NCI-H2171 treated with DMSO at 0.1 percent for 48 hours (cell line): Measurements from ENCODE around the gene LDLRAD3.

ENCODE experiments used
- DNase-seq: peaks from one replicate; lab custom pipeline; 2025; lab: John Stamatoyannopoulos, UW

LDLRAD3 gene

DNA sequence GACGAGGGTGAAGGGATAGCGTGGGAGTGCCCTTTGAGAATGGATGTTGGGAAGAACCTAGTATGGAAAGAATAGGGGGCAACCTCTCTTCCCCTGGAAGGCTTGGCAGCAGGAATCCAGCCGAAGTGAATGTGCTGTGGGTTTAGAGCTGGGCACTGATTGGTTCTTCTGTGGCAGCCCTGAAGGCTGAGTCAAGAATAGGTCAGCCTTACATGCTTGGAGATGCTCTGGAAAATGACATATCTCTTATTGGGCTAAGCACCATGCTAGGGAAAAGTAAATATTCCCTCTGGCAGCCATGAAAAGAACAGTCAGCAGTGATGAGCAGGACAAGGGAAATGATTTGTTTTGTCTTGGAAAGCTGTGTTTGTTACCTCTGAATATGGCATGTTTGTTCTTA, 195.9 kb downstream of the LDLRAD3 start:
- DNase-seq: no peak

DNA sequence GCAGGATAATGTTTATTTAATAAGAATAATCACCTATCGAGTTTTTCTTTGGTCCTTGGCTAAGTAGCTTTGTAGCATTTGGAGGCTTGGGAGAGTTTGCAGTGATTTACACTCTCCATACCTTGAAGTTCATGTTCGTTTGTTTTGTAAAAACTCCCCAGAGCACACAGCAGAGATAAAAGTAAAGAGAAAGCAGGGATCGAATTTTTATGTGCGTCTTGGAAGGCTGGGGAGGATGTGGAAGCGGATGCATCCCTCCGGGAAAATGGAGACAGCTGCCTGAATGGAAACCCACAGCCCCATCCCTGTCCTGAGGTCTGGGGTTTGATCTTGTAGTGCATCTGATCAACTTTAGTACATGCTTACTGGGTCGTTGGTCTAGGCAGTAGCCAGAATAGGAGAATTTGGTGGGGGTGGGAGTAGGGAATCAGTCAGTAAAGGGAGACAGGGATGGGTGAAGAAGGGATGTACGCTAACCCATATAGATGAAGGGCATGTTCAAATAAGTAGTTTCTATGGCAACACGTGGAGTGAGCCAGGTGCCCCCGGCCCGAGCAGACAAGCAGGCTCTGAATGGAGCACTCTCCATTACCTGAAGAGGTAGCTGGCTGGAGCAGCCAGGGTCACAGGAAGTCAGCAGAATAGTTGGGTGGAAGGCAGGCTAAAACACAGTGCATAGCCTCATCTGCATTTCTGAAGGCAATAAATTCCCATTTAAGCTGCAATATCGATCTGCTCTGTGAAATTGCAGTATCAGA, 197.5 kb downstream of the LDLRAD3 start:
- no peak for DNase-seq

GRCh38 chr11:36141956-36142355, 198.1 kb downstream of the LDLRAD3 start:
- no peak for DNase-seq

- DNase-seq: no peak
These were observed 198.6 kb downstream of the LDLRAD3 start for GRCh38 chr11:36142439-36142838.

DNA sequence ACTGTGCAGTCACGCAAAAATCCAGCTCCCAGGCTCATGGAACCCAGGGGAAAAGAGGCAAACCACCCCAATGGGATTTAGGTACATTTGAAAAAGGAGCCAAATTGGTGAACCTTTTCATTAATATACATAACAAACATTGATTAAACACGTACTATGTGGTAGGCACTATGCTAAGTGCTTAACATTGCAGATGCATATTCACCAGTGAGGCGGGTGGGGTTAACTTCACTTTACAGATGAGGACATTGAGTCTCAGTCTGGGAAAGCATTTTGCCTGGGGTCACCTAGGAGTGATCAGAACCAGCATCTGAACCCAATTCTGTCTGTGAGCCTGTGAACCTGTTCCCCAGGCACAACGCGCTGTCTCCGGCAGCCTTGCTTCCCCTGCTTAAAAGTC, 199.0 kb downstream of the LDLRAD3 start:
- no peak for DNase-seq

DNA sequence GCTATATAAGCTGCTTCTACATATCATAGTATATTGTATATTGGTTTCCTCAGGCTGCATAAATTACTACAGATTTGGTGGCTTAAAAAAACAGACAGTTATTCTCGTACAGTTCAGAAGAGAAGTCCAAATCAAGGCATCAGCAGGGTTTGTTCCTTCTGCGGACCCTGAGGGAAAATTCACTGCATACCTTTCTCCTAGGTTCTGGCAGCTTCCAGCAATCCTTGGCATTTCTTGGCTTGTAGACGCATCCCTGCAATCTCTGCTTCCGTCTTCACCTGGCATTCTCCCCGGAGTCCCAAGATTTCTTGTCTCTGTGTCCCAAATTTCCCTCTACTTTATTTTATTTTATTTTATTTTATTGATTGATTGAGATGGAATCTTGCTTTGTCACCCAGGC, 202.6 kb downstream of the LDLRAD3 start:
- no peak for DNase-seq

DNA sequence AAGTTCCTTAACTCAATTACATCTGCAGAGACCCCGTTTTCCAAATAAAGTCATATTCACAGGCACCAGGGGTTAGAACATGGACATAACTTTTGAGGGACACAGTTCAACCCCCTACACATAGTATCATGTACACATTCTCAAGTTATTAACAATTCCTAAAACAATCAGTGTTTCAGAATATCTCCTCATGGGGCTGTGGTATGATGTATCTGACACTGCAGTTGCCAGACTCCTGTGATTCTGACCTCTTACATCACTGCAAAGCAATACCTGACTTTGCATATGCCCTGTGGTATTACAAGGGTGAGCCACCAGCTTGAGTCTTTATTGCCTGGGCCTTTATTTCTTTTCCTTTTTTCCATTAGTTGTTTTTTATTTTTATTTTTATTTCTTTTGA, 203.6 kb downstream of the LDLRAD3 start:
- DNase-seq: no peak

DNA sequence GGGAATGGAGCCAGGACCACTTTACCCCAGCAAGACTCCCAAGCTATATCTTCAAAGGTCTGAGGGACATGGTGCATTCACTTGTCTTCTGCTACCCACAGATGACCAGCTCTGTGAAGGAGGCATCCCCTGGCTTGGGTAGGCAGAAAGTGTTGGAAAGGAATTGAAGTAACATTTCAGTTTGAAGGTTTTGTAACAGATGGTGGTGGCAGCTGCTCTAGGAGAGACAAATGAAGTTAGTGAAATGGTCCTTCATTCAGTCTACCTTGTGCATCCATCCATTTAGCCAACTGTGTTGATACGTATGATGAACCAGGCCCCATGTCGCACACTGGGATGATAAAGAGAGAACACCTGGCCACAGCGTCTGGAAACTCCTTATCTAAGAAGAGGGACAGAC, 204.8 kb downstream of the LDLRAD3 start:
- DNase-seq: peak; percentile 89

DNA sequence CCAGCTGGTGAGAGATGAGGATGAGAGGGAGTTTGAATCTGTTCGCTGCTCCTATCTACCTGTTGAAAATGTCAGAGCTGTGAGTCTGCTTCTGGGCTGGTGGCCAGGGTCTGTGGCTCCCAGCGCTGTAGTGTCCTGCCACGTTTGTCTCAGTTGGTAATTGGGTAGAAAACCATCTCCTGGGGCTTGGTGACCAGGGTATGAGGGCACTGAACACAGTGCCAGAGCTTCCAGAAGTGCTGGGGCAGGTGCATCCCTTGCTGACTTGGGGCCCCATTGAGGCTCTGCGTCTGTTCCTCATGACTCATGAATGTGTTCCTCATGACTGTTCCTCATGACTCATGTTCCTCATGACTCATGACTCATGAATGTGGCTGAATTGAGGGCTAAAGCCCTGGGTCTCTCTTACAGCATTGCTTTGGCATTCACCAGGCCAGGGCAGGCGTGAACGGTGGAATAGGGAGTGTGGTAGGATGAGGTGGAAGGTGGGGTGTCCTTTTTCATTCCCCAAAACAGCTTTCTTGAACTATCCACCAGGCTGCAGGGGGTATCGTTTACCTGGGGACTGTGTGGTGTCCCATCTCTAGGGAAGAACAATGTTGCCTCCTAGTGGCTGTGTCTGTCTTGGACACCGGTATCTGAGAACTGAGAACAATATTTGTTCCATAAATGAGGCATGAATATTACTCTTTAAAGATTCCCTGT, 205.8 kb downstream of the LDLRAD3 start:
- DNase-seq: peak; percentile 53

- no peak for DNase-seq
These were observed 207.1 kb downstream of the LDLRAD3 start for GRCh38 chr11:36150986-36151385.

- no peak for DNase-seq
These were observed 208.2 kb downstream of the LDLRAD3 start for GRCh38 chr11:36151933-36152580.

DNA sequence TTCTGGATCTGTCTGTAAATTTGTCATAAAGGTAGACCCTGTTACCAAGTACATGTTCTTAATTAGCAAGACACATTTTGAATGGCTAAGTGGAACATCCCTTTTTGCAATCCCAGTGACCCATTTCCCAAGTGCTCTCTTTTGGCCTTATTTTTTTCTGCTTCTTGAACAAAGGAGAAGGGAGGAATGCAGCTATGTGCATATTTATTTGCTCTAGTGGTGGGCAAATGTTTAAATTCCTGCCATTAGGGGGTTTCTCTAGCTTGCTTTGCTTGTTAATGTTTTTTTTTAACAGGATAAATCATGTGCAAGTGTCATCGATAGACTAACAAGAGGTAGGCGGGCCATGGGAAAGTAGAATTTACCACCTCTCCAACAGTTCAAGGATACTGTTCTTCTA, 209.7 kb downstream of the LDLRAD3 start:
- DNase-seq: no peak

GRCh38 chr11:36155124-36155561, 211.3 kb downstream of the LDLRAD3 start:
- no peak for DNase-seq

DNA sequence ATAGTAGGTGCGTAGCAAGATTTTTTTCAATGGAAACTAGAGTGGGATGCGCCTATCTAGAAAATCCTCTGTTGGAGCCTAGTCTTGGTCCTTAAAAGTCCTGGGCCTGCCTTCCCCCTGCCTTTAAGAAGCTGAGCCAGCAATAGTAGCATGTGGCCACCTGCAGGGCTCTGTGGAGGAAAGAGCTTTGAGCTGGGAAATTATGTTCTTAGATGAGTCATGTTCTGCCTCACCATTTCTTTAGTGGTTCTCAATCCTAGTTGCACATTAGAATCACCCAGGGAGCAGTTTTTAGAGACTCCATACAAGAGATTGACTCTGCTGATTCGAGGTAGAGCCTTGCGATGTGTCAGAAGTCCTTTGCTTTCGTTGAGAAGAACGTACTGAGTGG, 211.9 kb downstream of the LDLRAD3 start:
- no peak for DNase-seq

- DNase-seq: no peak
These were observed 212.4 kb downstream of the LDLRAD3 start for GRCh38 chr11:36156161-36156816.

DNA sequence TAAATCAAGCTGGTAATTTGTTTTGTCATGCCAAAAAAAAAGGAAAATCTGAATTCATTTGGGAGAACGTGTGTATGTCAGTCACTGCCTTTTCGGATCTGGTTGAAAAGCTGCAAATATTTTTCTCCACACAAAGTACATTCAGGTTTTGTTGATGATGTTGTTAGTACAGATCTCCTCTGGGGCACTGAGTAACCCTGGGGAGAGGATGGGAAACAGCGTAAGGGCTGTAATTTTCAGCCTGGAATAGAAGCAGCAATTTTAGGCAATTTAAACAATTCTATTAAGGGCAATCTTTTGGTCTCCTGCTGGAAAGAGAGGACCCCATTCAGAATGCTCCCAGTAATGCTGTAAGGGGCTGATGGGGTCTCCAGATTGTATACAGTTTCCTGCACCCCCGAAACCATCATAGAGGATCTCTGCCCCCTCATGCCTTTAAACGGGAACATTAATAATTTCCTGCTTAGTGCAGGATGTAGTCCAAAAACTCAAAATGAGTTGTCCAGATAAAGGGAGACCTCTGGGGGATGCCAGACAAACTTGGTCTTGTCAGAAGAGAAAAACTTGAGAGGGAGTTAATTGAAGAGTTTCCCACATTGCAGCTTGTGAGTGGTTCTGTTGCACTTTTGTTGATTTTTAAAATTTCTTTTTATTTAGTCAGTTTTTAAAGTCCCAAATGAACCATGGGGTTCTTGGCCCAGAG, 213.1 kb downstream of the LDLRAD3 start:
- DNase-seq: no peak

DNA sequence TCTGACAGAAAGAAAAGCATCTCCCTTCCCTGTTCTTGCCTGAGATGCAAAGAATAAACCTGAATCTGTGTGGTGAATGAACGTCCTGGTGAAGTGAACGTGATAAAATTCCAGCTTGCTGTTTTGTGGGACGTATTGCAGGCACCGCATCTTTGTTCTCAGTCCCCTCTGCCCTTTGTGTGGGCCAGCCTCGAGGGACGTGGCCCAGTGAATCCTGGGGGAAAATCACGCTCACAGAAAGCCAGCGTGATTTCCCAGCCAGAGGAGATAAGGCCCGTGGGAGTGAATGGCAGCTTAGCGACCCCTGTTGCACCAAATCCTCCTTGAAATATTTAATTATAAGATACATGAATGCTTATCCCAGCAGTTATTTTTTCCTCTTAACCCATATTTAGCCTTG, 216.2 kb downstream of the LDLRAD3 start:
- DNase-seq: no peak

- DNase-seq: no peak
These were observed 217.7 kb downstream of the LDLRAD3 start for GRCh38 chr11:36161572-36161971.

- DNase-seq: no peak
These were observed 218.4 kb downstream of the LDLRAD3 start for GRCh38 chr11:36162006-36162882.

GRCh38 chr11:36162883-36163434, 219.1 kb downstream of the LDLRAD3 start:
- DNase-seq: peak; percentile 57
